Measurements from ENCODE around the gene LSM4. TPM values are rescaled to one million over a fixed set of nuclear protein-coding genes. Genes with fewer than 3 reads are reported as not detected.

Gene LSM4
- total and polyA plus RNA-seq, 2 donors (not counting 3 experiments of a cell fraction or from before 2014, with no cell fraction given), result 118 to 119 TPM

DNA sequence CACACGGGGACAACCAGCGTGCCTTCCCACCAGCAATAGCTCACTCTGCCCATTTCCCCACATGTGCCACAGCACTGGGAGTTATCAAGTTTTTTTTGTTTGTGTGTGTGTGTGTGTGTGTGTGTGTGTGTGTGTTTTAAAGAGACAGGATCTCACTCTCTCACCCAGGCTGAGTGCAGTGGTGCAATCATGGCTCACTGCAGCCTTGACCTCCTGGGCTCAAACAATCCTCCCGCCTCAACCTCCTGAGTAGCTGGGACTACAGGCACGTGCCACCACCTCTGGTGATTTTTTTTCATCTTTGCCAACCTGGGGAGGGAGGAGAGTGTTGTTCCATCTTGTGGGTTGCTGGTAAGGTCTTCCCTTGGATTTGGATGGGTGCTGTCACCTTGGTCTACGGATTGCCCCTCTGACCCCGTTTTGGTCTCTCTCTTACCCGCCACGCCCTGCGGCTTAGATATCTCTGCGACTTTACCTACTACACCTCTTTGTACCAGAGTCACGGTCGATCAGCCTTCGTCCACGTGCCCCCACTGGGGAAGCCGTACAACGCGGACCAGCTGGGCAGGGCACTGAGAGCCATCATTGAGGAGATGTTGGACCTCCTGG, 40.2 kb upstream of the LSM4 start:
- Histone ChIP-seq H3K36me3 (ENCODE audit: control insufficient read depth in 2 of 2, extremely low read depth in 1 of 2, insufficient read depth in 2 of 2, low read length in 2 of 2) (no peaks in the 10 kb centered on the region), H4K20me1 (replicated peaks; ENCODE audit: control insufficient read depth, extremely low read depth, insufficient read depth, low read length) (no peaks in the 10 kb centered on the region), H3K79me2 (ENCODE audit: control insufficient read depth, insufficient read depth, low read length) (no peaks in the 10 kb centered on the region), H3K4me1 (ENCODE audit: control insufficient read depth, extremely low read depth, insufficient read depth, low read length) (peaks cover 28% of the 10 kb centered on the region), H2AFZ (ENCODE audit: low read depth, low read length) (no peak overlapping the region), H3K27ac (ENCODE audit: insufficient read depth, low read depth, low read length) (peak overlapping the region; percentile 91), H3K9me3 (replicated peaks; ENCODE audit: control insufficient read depth, insufficient read depth, low read length) (no peaks in the 10 kb centered on the region), H3K27me3 (ENCODE audit: control insufficient read depth in 2 of 2, insufficient read depth in 2 of 2, low read length in 2 of 2) (no peaks in the 10 kb centered on the region), H3K4me2 (ENCODE audit: insufficient read depth, low read length) (no peak overlapping the region), H3K9ac (replicated peaks; ENCODE audit: extremely low read depth, insufficient read depth, low read length) (no peak overlapping the region), H3K4me3 (replicated peaks in 1 of 3; ENCODE audit: insufficient read depth in 1 of 3, low read depth in 1 of 3, low read length in 3 of 3) (no peak overlapping the region), H3K9me1 (replicated peaks; ENCODE audit: control insufficient read depth, extremely low read depth, insufficient read depth, low read length) (no peaks in the 10 kb centered on the region)
- no peak for DNase-seq (ENCODE audit: low read depth, low spot score)
- BruUV-seq (replicated peaks), result no TSS peak
- CTCF ChIA-PET, result interaction anchor here (0.7 to 3.6 kb wide), 7 partner anchors 13 to 155 kb away, joined by 3 to 52 read pairs (median 4); partner anchors contain the start of gene GDF15
- POLR2A ChIA-PET, result interaction anchor here (0.6 to 6.5 kb wide), 3 partner anchors 17 to 82 kb away, joined by 3 to 87 read pairs (median 15); partner anchors contain the start of genes GDF15 and JUND
- TF ChIP-seq, protein P1, sequence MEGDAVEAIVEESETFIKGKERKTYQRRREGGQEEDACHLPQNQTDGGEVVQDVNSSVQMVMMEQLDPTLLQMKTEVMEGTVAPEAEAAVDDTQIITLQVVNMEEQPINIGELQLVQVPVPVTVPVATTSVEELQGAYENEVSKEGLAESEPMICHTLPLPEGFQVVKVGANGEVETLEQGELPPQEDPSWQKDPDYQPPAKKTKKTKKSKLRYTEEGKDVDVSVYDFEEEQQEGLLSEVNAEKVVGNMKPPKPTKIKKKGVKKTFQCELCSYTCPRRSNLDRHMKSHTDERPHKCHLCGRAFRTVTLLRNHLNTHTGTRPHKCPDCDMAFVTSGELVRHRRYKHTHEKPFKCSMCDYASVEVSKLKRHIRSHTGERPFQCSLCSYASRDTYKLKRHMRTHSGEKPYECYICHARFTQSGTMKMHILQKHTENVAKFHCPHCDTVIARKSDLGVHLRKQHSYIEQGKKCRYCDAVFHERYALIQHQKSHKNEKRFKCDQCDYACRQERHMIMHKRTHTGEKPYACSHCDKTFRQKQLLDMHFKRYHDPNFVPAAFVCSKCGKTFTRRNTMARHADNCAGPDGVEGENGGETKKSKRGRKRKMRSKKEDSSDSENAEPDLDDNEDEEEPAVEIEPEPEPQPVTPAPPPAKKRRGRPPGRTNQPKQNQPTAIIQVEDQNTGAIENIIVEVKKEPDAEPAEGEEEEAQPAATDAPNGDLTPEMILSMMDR (IDR thresholded peaks at IDR 0.05; ENCODE audit: extremely low read depth in 1 of 2, insufficient read depth in 1 of 2, low read depth in 1 of 2, low read length in 2 of 2), result no peak
- no peak for TF ChIP-seq MYC (IDR thresholded peaks at IDR 0.05; ENCODE audit: low read depth, low read length)
- TF ChIP-seq, protein P2, sequence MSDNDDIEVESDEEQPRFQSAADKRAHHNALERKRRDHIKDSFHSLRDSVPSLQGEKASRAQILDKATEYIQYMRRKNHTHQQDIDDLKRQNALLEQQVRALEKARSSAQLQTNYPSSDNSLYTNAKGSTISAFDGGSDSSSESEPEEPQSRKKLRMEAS (IDR thresholded peaks at IDR 0.05; ENCODE audit: insufficient read depth, insufficient read length), result no peak
- no peak for TF ChIP-seq POLR2A (IDR thresholded peaks at IDR 0.05; ENCODE audit: low read depth, low read length)
- TF ChIP-seq POLR2AphosphoS5 (IDR thresholded peaks at IDR 0.05; ENCODE audit: insufficient read depth, low read depth, low read length), result no peak
- intact Hi-C loops (cut with micrococcal nuclease), result no loop called here
- dilution Hi-C loops (cut with MboI; ENCODE audit: extremely low pct_ligation_motif_present, low sequenced_read_pairs), result no loop called here
- no peak for FAIRE-seq
